Adipocyte (in vitro differentiated cells): ENCODE results near the gene FFAR2.

Experiments
- DNase-seq: peaks from one replicate; pipeline ENCODE4 v3.0.0-alpha.2; 2015; ENCODE audit warnings: low read depth
- H3K27me3 ChIP-seq: replicated peaks from 2 replicates; pipeline ENCODE4 v1.7.0; 2013; ENCODE audit warnings: mild to moderate bottlenecking, low read length, moderate library complexity; ENCODE audit not compliant: control insufficient read depth, insufficient read depth
- H3K36me3 ChIP-seq: 2 replicates; pipeline ENCODE4 v1.7.0; 2013; ENCODE audit warnings: low read length, mild to moderate bottlenecking, moderate library complexity; ENCODE audit not compliant: control insufficient read depth, insufficient read depth, severe bottlenecking
- H3K4me1 ChIP-seq: 2 replicates; pipeline ENCODE4 v1.7.0; 2013; ENCODE audit warnings: mild to moderate bottlenecking, low read length, moderate library complexity; ENCODE audit not compliant: control insufficient read depth, insufficient read depth
- H3K4me3 ChIP-seq: 2 replicates; pipeline ENCODE4 v1.7.0; 2013; ENCODE audit warnings: mild to moderate bottlenecking, low read length, moderate library complexity
- H3K9ac ChIP-seq: 2 replicates; pipeline ENCODE4 v1.7.0; 2013; ENCODE audit warnings: mild to moderate bottlenecking, low read length, moderate library complexity
- H3K9me3 ChIP-seq: 2 replicates; pipeline ENCODE4 v1.7.0; 2013; ENCODE audit warnings: mild to moderate bottlenecking, low read length, moderate library complexity; ENCODE audit not compliant: control insufficient read depth

Gene FFAR2

GRCh38 chr19:35439921-35440320 lies 8.1 kb upstream of the FFAR2 start:
- Histone ChIP-seq H3K9me3 (no peaks in the 10 kb centered on the region), H3K9ac (no peak overlapping the region), H3K36me3 (no peaks in the 10 kb centered on the region), H3K4me1 (peaks cover 25% of the 10 kb centered on the region), H3K4me3 (no peak overlapping the region), H3K27me3 (peaks cover 16% of the 10 kb centered on the region)
- DNase-seq, result no peak

- H3K4me1 ChIP-seq, result peaks cover 10% of the 10 kb centered on the region
- no peak overlapping the region for H3K4me3 ChIP-seq
- H3K27me3 ChIP-seq, result peaks cover 34% of the 10 kb centered on the region
- no peaks in the 10 kb centered on the region for H3K9me3 ChIP-seq
- DNase-seq, result no peak
- no peaks in the 10 kb centered on the region for H3K36me3 ChIP-seq
- no peak overlapping the region for H3K9ac ChIP-seq
Measured at GRCh38 chr19:35442091-35442490, 6.0 kb upstream of the FFAR2 start.

DNA sequence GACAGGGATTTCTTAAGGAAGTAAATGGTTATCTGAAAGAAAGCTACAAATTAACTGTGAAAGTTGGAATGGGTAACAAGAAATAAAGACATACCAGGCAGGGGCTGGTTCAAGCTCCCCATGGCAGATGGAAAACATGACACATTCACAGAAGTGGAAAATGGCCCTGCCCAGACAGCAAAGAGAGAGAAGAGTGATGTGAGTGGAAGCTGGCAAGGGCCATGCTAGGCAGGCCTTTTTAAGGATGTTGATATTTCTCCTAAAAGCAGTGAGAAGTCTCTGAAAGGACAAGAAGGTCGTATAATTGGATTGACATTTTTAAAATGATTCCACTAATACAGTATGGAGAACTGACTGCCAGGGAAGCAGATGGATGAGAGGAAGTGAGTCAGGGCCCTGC lies 3.3 kb upstream of the FFAR2 start:
- no peaks in the 10 kb centered on the region for H3K9me3 ChIP-seq

DNA sequence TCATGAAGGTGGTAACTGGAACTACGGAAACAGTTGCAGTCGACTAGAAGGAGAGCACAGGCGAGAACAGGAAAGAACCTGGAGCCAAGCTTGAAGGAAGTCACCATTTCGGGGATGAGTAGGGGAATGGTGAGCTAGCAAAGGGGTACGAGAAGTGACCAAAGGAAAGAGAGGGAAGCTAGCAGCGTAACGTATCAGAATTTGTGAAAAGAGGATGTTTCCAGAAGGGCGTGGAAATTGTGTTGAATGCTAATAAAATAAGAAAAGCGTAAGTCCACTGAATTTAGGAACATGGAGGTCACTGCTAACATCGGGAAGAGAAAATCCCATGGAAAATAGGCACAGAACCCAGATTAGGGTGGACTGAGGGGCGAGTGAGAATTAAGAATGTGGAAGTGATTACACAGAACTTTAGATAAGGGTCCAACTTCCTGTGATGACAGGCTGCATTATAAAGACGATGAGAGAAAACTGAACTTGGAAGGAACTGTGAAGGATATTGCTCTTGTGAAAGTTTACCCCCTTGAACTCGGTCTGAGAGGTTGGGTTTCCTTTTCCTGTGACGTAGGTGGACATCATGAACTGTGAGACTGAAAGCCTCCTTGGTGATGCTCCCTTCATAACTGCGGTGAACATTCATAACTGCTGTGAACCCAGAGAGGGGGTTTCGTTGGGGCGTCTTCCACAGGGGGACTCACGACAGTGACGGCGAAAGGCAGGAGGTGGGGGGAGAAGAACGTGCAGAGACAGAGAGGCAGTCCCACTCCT lies 2.0 kb upstream of the FFAR2 start:
- Histone ChIP-seq H3K9me3 (no peaks in the 10 kb centered on the region), H3K36me3 (no peaks in the 10 kb centered on the region), H3K9ac (no peak overlapping the region), H3K27me3 (peaks cover 43% of the 10 kb centered on the region), H3K4me1 (peaks cover 11% of the 10 kb centered on the region), H3K4me3 (no peak overlapping the region)
- no peak for DNase-seq

More for the DNA sequence above, 3.3 kb upstream of the FFAR2 start:
- no peak overlapping the region for H3K9ac ChIP-seq
- DNase-seq, result no peak
- peaks cover 35% of the 10 kb centered on the region for H3K27me3 ChIP-seq
- peaks cover 11% of the 10 kb centered on the region for H3K4me1 ChIP-seq
- H3K4me3 ChIP-seq, result no peak overlapping the region
- no peaks in the 10 kb centered on the region for H3K36me3 ChIP-seq

DNA sequence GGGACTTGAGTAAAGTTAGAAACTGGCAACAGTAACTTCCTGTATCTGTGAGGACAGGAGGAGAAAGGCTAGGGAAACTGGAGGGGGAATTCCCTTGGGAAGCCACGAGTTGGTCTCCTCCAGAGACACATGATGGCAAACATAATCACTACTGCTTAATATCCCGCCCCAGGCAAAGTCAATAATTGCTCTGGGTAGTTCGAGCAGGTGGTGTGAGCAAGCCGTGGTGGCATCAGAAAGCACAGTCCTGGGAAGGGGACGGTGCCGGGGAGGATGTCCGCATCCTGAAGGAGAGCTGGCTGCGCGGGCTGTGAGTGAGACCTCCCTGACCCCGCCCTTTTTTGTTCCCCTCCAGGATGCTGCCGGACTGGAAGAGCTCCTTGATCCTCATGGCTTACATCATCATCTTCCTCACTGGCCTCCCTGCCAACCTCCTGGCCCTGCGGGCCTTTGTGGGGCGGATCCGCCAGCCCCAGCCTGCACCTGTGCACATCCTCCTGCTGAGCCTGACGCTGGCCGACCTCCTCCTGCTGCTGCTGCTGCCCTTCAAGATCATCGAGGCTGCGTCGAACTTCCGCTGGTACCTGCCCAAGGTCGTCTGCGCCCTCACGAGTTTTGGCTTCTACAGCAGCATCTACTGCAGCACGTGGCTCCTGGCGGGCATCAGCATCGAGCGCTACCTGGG lies 1.4 kb downstream of the FFAR2 start:
- H3K4me1 ChIP-seq, result peaks cover 5% of the 10 kb centered on the region
- no peak overlapping the region for H3K9ac ChIP-seq
- DNase-seq, result no peak
- no peaks in the 10 kb centered on the region for H3K36me3 ChIP-seq
- no peak overlapping the region for H3K4me3 ChIP-seq
- peaks cover 46% of the 10 kb centered on the region for H3K27me3 ChIP-seq
- H3K9me3 ChIP-seq, result no peaks in the 10 kb centered on the region

DNA sequence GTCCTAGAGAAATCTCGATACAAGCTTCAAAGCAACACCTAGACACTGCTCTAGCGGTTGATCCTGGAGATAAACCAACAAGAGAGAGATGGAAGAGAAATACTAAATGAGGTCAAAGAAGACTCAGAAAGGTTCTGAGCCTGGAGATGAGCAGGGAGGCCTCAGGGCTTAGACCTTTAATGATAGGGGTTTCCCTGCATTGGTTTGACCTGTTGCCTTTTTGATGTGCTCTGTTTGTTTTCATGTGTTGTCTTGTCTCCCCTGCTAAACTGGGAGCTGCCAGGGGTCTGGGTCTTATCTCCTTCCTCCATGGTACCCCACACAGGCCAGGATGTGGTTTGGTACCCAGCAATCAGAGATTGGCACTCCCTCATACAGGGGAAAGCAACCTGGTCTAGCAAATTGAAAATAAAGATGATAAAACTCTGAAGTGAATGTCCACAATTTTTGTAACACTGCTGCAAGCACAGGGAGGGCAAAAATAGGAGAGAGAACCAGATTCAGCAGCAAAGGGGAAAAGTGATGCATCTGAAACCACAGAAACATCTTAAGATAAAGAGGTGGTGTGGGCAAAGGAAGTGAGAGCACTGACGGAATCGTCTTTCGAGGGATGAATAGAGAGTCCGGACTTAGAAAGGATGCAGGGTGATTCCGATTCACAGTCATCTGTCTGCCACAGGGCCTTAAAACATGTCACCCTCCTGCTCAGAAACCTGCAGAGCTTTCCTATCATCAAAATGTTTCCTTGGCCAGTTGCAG lies 3.5 kb downstream of the FFAR2 start:
- Histone ChIP-seq H3K36me3 (no peaks in the 10 kb centered on the region), H3K4me3 (no peak overlapping the region), H3K9me3 (no peaks in the 10 kb centered on the region), H3K9ac (no peak overlapping the region), H3K27me3 (peaks cover 33% of the 10 kb centered on the region), H3K4me1 (peaks cover 5% of the 10 kb centered on the region)
- no peak for DNase-seq

- DNase-seq, result no peak
- H3K4me3 ChIP-seq, result no peak overlapping the region
- H3K27me3 ChIP-seq, result peaks cover 14% of the 10 kb centered on the region
- no peaks in the 10 kb centered on the region for H3K9me3 ChIP-seq
- H3K36me3 ChIP-seq, result no peaks in the 10 kb centered on the region
- H3K9ac ChIP-seq, result no peak overlapping the region
- peaks cover 17% of the 10 kb centered on the region for H3K4me1 ChIP-seq
Measured at GRCh38 chr19:35454663-35455062, 6.6 kb downstream of the FFAR2 start.

- DNase-seq, result no peak
Measured at GRCh38 chr19:35455616-35456201, 7.7 kb downstream of the FFAR2 start.

GRCh38 chr19:35457173-35457572 lies 9.1 kb downstream of the FFAR2 start:
- Histone ChIP-seq H3K36me3 (no peaks in the 10 kb centered on the region), H3K4me3 (no peak overlapping the region), H3K27me3 (peaks cover 3% of the 10 kb centered on the region), H3K9me3 (no peaks in the 10 kb centered on the region), H3K9ac (no peak overlapping the region), H3K4me1 (peaks cover 22% of the 10 kb centered on the region)
- DNase-seq, result no peak

More at GRCh38 chr19:35455616-35456201, 7.7 kb downstream of the FFAR2 start:
- Histone ChIP-seq H3K4me3 (no peak overlapping the region), H3K9me3 (no peaks in the 10 kb centered on the region), H3K9ac (no peak overlapping the region), H3K4me1 (peaks cover 22% of the 10 kb centered on the region), H3K27me3 (peaks cover 4% of the 10 kb centered on the region), H3K36me3 (no peaks in the 10 kb centered on the region)

DNA sequence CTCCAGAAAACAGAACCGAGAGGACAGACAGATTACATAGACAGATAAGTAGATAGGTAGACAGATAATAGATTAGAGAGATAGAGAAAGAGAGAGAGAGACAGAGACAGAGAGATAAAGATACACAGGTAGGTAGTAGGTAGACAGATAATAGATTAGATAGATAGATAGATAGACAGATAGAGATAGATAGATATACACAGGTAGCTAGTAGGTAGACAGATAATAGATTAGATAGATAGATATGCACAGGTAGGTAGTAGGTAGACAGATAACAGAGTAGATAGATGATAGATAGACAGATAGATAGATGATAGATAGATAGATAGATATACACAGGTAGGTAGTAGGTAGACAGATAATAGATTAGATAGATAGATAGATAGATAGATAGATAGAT lies 10.1 kb downstream of the FFAR2 start:
- Histone ChIP-seq H3K9me3 (no peaks in the 10 kb centered on the region), H3K4me1 (peaks cover 22% of the 10 kb centered on the region), H3K27me3 (peaks cover 3% of the 10 kb centered on the region), H3K36me3 (no peaks in the 10 kb centered on the region), H3K9ac (no peak overlapping the region), H3K4me3 (no peak overlapping the region)
- DNase-seq, result no peak
